Superior temporal gyrus (tissue), 1 donor: ENCODE measurements around the gene RCL1.
A peak's percentile ranks its signal among the peaks of the same experiment; 100 is the strongest.
"Not testable (repeated sequence)": the region's sequence is repeated elsewhere in the genome, so short reads cannot be mapped to it uniquely, and the experiment has no call there.

ENCODE experiments used
- DNase-seq: peaks from one replicate; pipeline ENCODE4 v3.0.0-alpha.2; 2016; ENCODE audit errors: extremely low spot score

RCL1 gene, protein sequence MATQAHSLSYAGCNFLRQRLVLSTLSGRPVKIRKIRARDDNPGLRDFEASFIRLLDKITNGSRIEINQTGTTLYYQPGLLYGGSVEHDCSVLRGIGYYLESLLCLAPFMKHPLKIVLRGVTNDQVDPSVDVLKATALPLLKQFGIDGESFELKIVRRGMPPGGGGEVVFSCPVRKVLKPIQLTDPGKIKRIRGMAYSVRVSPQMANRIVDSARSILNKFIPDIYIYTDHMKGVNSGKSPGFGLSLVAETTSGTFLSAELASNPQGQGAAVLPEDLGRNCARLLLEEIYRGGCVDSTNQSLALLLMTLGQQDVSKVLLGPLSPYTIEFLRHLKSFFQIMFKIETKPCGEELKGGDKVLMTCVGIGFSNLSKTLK

DNA sequence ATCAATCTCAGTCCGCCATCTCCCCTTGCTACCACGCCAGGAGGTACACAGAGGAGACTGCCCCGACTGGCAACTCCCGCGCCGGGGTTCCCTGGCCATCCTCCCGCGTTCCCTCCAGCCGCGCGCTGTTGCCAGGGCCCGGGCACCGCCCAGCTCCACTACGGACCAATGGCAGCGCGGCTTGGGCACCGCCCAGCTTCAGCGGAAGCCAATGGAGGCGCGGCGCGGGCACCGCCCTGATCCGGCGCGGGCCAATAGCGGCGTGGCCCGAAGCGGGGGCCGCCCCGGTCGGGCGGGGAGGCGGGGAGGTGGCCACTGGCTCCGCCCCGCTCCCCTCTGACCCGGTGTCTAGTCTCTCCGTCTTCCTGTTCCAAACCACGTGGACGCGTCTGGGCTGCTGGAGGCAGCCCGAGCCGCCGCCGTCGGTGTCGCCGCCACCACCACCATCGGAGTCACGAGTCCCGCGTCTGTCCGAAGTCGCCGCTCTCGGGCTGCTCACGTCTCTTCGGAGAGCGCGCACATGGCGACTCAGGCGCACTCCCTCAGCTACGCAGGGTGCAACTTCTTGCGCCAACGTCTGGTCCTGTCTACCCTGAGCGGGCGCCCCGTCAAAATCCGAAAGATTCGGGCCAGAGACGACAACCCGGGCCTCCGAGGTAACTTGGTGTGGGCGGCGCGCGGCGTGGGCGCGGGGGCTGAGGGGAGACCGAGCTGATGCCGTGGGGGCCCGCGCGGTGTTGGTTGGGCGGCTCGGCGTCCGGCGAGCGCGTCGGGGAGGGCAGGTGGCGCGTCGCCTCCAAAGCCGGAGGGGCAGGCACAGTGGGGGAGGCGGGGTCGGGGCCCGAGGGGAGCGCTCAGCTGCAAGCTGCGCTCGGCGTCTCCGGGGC, at the start of gene RCL1:
TSS of gene RCL1 (plus strand) at position 373 of the 887 bp plus-strand sequence. CDS start at position 521, 148 bp downstream.
- peak; percentile 96 for DNase-seq

GRCh38 chr9:4743131-4743875, 49.4 kb upstream of the RCL1 start:
- peak; percentile 24 for DNase-seq

DNA sequence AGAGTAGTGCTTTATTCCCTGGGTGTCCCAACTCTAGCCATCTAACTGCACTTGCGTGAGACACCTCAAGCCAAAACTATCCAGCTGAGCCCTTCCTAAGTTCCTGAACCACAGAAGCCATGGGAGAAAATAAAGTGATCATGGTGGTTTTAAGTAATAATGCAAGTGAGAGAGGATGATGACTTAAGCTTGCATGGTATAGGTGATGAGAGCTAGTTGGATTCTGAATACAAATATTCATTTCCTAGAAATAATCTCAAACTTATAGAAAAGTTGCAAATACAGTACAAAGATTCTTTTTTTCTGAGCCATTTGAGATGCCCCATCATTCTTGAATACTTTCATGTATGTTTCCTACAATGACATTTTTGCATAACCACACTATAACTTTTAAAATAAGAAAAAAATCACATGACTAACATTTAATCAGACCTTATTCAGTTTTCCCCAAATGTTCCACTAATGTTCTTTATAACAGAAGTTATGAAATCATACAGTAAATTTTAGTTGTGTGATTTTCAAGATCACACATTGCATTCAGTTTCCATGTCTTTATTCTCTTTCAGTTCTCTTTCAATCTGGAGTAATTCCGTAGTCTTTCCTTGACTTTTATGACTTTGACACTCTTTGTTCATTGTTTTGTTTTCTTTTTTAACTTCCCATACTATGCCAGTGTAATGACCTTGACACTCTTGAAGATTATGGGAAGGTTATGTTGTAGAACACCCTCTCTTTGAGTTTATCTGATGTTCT, 46.3 kb upstream of the RCL1 start:
- no peak for DNase-seq

- DNase-seq = no peak
Measured at GRCh38 chr9:4748612-4749011, 44.1 kb upstream of the RCL1 start.

DNA sequence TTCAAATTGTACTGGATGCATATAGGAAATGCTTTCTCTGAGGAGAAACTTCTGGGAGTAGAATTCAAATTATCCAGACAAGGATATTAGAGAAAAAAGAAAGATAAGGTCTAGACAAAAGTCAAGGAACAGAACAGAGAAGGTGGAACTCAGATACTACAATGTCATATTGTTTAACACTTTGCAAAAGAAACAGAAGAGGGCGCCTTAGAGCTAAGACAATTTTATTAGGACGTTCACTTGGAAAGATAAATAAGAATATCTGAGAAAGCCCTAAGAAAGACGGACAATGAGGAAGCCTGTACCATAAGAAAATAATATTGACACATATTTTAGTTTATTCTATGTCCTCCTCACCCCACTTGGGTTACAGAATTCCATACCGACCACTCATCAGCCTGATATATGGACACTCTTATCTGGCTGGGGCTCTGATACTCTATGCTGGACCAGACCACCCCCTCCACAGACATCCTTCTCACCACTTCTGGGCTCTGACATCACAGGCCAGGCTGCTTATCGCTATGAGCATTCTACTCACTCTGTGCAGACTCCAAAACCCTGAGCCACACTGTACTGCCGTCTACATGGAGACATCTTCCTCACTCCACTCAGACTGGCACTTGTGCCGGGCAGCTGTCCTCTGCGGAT, 42.6 kb upstream of the RCL1 start:
- DNase-seq = peak; percentile 82

DNA sequence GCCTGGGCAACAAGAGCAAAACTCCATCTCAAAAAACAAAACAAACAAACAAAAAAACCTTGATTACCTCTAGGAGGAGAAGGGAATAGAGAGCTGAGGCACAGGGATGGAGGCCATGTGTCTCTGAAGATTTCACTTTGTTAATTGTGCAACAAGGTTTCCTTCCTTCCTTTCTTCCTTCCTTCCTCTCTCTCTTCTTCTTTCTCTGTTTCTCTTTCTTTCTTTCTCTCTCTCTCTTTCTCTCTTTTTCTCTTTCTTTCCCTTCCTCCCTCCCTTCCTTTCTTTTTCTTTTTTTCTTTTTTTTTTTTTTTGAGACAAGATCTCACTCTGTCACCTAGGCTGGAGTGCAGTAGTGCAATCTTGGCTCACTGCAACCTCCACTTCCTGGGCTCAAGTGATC, 38.2 kb upstream of the RCL1 start:
- not testable (repeated sequence) for DNase-seq

DNA sequence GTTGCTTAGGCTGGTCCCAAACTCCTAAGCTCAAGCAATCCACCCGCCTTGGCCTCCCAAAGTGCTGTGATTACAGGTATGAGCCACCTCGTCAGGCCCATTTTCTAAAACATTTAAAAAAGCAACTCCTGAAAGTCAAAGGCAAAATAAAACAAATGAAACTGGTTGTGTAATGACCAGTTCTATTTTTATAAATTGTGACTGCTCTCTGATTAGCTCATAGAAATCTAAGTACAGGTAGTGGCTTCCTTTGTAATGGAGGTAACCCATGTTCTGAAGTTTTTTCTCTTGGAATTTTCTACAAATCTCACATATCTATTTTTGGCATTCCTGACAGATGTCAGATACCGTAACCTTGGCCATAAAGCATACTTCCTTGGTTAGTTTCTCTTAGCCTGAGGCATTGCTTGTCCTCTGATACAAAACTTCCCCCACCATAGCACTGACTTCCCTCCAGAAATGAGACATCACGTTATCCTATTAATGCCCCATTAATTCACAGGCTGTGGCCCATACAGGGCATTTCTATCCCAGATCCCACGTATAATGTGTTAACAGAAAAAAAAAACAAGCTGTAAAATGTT, 37.6 kb upstream of the RCL1 start:
- DNase-seq = no peak

- DNase-seq = no peak
Measured at GRCh38 chr9:4756420-4756819, 36.3 kb upstream of the RCL1 start.

DNA sequence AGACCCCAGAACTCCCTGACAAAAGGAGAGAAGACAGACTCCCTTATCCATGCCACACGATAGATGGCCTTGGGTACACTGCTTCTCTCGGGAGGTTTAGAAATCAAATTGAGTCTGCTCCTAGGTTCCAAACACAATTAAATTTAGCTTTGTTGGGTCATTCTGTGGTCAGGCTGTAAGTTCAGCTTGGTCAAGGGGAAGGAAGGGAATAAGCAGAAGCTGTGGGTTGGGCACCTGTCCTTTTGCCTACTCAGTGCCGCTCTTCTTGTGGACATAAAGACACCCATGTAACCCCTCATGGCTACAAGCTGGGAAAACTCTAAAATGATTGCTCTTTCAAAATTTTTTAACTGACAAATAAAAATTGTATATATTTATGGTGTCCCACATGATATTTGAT, 32.6 kb upstream of the RCL1 start:
- no peak for DNase-seq

- peak; percentile 91 for DNase-seq
Measured at GRCh38 chr9:4762108-4762885, 30.4 kb upstream of the RCL1 start.

DNA sequence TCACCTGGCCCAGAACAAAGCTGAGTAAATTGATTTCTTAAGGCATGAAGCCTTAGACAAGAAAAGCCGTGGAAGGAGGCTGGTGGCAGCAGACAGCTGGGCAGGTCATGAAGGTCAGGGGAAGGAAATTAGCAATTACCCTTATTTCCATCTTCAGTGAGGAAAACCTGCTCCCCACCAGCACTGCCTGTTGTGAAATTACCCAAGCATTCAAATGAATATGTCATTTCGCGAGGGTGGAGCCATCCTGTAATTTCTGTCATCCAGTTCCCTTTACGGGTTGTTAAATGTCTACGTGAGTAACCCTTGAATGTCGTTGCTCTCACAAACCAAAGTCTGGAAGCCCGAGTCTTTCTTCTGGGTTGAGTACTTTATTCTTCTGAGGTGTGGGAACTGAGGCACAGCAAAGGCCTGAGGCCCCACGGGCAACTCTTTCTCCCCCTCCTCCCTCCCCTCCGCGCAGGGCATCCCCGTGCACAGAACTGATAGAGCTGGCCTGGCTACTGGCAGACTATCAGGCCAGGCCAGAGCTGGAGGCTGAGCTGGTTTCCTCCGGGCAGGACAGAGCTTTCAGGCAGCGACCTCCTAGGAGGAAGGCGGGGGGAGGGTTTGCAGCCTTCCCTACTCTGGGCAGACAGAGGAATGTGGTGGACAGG, 29.7 kb upstream of the RCL1 start:
- DNase-seq = no peak

GRCh38 chr9:4764033-4764432, 28.7 kb upstream of the RCL1 start:
- no peak for DNase-seq

- DNase-seq = no peak
Measured at GRCh38 chr9:4768681-4769080, 24.1 kb upstream of the RCL1 start.

DNA sequence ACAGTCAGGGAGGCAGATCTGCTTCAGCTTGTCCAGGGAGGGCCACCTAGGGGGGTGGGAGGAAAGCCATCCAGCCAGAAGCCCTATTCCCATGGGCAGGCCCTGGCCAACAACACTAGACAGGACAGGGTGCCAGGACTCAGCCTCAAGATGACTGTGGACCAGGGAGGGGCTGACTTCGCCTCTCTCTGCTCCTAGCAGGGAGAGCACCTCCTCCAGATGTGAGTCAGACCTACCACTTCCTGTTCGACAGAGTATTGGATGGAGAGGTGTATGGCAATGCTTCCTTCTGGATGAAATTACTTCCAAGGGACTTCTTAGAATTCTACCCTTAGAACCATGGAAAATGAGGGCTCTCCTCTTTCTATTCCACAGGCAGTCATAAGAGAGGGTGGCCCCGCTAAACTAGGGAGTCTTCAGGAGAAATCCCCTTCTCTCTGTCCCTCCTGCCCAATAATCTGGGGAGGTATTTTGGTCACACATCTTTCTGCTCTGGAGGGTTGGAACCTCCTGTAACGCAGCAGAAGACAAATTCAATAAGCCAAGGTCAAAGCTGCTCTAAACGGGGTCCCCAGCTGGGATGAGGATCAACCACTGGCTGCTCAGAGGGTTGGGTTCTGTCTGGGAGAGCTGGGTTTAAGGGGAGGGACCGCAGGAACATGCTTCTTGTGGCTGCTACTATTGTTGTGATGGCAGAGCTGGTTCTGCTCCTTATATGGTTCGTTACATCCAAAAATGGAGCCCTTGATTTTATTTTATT, 23.2 kb upstream of the RCL1 start:
- no peak for DNase-seq

GRCh38 chr9:4771788-4772187, 21.0 kb upstream of the RCL1 start:
- no peak for DNase-seq

GRCh38 chr9:4774209-4774608, 18.5 kb upstream of the RCL1 start:
- no peak for DNase-seq

- DNase-seq = not testable (repeated sequence)
Measured at GRCh38 chr9:4774958-4775357, 17.8 kb upstream of the RCL1 start.

GRCh38 chr9:4780651-4781050, 12.1 kb upstream of the RCL1 start:
- DNase-seq = no peak
